HG03159 (cell line): ENCODE measurements around the gene ZSWIM6.

Experiments used
- ATAC-seq: cut with Tn5 transposase; IDR thresholded peaks from one replicate; pipeline ENCODE4 v1.9.1; 2021; ENCODE audit warnings: mild to moderate bottlenecking, moderate library complexity; ENCODE audit not compliant: unreplicated experiment

ZSWIM6 gene

DNA sequence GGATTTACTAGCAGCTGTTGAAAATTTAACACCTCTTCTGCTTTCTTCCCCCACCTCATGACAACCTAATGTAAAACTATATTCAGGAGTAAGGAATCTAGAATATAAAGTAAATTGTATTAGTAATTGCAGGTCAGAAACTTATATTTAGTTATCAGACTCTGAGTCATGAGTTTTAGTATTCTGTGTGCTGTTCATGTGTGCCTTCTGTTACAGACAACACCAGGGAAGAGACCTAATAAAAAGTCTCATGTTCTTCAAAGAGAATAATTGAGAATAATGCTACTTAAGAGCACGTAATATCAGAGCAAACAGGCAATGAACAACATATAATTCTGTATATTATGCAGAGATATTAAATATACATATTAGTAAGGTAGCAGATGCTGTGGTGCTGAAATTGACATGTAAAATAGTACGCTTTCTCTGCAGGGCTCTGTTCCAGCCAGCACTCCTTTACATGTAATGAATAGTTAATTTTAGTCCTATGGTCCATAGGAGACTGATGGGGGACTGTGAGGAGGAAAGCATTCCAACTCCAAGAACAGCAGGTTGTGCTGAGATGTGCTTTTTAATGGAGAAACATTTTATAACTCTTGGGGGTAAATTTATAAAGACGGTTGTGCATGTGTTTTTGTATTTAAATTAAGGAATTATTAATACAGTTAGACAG lies 106.4 kb downstream of the ZSWIM6 start:
- ATAC-seq: no peak

DNA sequence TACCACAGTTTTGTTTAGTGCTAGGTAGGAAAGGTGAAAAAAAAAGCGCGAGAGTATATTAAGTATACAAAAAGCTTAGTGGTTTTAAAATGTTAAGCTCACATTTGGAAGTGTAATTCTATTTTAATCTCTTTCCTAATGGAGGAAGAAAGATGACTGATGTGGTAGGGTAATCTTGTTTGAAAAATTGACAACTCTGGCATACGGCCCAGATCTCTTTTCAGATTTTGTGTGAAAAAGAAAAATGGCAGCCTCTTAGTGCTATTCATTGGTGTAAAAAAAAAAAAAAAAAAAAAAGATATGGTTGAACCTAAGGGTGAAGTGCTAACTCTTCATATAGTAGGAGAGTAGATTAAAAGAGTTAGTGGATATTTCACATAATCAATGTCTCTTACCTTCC lies 108.0 kb downstream of the ZSWIM6 start:
- no peak for ATAC-seq

DNA sequence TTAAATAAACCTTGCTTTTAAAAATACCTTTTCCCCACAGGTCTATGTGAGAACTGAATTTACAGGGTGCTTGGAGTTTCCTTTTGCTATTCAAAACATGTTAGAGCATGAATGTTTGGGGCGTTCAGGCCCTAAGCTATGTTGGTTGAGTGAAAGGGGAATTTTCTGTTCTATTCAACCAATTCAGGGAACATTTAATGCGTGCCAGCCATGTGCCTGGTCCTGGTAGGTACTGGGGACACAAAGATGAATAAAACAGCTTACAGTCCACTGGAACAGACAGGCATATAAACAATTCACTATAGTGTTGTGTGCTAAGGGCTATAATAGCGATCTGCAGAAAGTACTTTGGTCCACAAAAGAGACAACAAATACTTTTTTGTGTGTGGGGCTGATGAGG lies 108.5 kb downstream of the ZSWIM6 start:
- ATAC-seq: no peak

DNA sequence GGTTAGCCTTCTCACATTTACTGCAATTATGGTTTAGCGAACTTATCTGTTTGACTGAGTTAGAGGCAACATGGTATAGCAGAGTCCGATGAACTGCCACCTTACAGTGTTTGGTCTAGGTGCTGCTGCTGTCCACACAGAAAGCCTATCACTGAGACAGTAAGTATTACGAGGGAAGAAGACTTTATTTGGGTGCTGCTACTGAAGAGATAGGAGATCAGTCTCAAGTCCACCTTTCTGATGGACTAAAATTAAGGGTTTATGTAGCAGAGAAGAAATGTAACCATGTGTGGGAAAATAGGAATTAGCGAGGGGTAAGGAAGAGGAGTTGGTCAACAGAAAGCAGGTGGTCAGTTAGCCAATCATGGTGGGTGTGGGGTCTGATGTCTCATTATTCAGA lies 109.7 kb downstream of the ZSWIM6 start:
- no peak for ATAC-seq

DNA sequence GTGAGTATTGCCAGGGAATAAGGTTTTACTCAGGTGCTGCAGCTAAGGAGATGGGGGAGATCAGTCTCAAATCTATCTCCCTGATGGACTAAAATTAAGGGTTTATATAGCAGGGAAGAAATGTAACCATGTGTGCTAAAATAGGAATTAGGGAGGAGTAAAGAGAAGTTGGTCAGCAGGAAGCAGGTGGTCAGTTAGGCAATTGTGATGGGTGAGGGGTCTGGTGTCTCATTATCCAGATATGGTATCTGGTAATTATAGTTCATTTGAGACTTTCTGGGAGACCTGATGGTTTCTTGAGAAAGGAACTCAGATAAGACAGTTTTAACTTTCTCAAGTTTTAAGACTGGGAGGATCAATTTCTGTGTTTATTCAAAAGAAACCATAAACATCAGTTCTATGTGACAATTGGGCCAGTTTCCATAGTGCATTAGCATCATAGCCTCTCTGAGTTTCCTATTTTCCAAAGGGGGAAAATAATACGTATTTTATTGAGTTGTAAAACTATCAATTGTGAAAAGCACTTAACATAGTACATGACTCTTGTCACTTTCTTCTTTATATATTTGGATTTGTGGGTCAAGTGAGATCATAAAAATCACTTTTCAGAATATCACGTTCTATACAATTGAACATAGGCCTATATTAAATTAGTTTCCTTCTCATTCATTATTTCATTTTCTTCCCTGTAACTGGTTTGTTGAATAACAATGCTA lies 115.9 kb downstream of the ZSWIM6 start:
- no peak for ATAC-seq

DNA sequence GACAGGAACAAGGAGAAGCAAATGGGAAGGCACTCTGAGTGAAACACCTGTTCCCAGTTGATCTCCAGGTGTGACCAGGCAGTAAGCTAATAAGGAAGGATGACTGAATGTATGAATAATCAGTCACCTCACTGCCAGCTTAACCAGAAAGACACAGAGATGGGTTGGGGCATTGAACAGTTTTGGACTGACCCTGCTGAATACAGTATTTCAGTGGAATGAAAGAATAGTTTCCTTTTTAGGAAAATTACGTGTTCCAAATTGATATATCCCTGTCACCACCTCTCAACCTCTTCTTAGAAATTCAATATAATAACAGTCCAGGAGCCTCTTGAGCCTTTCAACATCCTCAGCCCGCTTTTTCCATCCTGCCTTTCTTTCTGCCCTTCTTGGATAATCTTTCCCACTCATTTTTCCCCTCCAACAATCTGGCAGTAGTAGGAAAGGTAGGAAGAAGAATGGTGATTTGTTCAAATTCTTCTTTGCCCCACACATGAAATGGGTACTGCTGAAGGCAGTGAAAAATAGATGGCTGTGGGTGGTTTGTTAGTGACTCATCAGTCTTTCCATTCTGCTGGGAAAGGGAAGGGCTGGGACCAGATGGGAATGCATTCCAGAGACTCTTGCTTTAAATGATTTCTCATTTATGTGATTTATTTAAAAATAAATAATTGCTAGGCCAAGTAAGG lies 117.9 kb downstream of the ZSWIM6 start:
- ATAC-seq: no peak

DNA sequence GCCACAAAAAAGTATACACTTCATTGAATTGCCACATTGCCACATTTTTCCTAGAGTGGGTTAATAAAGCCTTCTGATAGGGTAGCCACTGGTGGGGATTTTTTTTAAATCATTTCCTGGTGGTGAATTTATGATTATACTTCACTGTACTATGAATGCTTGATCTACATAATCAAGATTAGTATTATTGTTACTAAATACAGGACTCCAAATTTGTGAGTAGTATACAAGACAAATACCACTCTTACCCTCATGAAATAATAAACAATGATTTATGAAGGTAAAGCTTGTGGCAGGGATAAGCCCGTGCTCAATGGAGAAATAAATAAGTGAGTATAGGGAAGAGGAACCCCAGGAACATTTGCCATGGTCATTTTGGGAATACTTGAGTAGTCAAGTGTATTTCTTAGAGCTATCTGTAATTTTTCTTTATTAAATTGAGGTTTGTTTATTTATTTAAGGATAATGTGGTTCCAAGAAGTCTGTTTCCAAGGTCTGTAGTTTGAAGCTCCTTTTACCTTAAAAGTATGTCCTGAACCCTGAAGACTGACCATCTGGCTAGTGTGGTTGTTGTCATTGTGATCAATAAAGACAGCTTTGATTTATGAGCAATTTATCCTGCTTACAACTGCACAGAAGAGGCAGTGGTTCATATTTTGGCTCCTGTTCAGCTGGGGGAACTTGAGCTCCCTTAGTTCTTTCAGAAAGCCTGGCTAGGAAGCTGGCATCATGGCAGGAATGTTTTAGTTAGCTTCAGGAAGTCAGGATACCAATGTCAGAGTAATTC lies 118.6 kb downstream of the ZSWIM6 start:
- no peak for ATAC-seq

DNA sequence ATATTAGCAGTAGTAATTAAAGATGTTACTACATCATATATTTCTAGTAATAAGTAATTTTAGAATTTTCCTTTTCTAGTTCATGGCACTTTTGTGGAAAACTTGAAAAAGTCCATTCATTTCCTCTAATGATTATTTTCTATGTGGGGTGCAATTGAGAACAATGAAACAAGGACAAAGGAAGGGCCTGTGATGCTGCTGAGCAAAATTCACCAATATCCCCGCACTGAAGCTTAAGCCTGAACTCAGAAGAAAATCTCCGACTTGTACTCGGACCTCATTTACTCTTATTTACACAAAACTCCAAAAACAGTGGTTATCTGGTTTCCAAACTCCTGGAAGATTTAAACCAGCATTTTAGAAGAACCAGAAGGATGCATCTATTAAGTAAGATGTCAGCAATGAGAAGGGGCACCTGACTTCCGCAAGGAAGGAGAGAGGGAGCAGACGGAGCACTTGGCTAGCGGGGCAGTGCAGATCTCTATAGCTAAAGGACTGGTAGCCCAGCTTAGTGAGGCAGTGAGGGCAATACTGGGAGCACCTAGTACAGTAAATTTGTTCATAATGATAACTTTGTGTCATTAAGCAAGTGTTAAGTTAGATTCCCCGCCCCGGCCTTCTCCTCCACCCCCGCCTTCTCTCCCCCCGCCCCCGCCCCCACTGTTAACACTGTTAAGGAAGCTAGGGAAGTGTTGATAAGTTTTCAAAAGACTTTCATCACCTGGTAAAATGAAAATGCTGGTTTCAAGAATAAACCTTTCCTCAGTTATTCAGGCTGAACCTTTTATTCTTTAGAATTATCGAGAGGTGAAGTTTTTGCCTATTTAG lies 123.3 kb downstream of the ZSWIM6 start:
- ATAC-seq: no peak

DNA sequence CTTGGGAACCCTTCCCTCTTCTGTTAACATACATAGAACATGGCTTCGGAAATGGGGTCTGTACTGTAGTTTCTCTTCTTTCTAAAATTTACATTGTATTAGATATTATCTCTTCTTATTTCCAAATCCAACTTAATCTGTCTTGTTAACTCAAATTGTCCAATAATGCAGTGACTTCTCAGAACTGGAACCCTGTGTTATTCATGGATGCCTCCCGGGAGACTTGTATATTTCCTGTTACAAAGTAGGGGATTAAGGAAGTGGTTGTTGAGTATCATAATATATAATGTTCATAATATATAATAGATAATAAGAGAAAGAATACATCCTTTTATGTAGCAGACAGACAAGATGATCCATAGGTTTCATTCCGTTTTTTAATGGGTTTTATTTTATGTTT lies 128.4 kb downstream of the ZSWIM6 start:
- ATAC-seq: no peak

DNA sequence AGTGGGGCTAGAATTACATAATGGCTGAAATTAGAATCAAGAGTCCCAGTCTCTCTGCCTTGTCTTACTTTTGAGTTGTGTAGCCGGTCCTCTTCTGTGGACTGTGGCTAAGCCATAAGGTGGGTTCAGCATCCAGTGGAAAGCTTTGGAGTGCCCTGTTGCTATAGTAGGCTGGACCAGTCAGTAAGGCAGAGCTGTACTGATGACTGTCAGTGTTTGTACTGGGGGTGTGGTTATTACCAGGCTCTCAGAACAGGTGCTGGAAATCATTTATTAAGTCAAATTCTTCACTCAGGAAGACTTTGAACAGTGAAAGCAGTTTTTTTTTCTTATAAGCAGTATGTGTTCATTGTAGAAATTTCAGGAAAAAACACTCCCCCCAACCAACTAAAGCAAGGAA lies 129.4 kb downstream of the ZSWIM6 start:
- no peak for ATAC-seq

DNA sequence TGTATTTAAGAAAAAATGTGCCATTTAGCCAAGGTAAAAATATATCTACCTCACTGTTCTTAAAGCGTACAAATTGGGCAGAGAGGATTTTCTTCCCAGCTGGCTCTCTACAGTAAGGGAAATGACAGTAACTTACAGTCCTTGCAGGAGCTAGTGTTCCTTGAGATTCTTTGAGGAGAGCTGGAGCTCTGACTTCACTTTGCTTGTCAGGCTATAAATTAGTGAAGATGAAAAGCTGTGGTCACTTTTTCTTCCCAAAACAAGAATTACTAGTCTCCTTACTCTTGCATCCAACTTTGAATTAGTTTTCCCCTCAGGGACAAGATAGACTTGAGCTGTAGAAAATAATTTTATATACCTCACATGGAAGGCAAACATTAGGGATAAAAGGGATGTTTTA lies 129.9 kb downstream of the ZSWIM6 start:
- ATAC-seq: no peak

DNA sequence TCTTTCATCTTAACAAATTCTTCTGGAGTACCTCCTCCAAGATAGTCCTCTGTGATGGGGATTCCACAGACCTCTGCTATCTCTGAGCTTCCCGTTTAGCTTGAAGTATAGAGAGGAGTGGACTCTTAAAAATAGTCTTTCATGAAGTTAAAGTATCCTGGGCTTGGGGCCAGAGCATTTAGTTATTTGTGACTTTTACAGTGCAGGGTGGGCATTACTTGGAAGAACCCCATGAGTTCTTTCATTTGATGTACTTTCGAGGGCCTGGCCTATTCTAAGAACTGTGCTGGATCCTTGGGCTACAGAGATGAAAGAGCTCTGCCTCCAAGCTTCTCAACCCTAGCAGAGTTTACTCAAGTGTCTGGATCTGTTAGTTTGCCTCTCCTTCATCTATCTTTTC lies 131.5 kb downstream of the ZSWIM6 start:
- no peak for ATAC-seq

DNA sequence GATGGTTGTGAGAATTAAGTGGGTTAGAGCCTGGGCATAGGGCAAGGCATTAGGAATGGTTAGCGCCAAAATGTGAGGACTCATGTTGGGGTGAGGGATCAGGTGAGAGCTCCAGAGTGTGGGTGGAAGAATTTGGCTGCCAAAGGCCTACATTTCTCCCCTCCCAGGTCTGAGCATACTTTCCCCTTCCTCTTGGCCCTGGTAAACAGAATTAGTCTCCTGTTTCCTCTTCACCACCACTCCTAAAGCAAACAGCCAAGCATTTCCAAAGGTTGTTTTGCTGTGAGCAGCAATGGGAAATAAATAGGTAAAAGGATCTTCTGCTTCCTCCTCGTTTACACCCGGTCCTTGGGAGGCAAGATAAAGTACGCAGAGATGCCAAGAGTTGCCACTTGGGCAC lies 132.5 kb downstream of the ZSWIM6 start:
- no peak for ATAC-seq

DNA sequence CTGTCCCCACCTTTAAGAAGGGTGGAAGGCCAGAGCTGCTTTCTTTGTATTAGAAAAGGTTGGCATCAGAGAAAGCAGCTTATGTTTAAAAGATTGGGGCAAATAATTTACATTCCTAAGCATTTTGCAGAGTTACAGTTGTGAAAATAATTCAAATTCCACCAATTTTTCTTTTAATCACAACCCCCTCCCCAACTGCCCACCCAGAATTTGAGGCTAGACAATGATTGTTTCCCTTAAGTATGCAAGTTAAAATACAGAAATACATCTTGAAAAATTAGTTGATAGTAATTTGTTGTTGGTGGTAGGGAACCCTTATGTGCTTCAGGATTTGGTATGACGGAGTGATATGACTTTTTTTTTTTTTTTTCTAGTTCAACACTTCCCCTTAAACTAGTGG lies 133.0 kb downstream of the ZSWIM6 start:
- no peak for ATAC-seq

DNA sequence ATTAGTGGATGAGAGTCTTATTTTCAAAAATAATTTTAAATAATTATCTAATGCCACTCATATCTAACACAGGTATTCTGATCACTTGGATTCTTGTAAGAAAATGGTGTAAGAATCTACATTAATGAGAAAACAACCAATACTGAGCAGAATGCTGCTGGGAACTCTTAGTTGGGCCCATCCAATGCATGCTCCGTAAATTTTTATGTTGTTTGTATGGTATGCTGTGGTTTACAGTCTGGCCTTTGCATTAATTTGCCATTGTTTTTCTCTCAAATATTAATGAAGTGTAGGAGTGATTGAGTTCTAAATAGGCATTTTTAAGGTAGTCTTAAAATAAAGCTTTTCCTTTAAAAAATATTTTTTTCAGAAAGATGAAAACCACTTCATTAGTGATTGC lies 133.4 kb downstream of the ZSWIM6 start:
- ATAC-seq: no peak

DNA sequence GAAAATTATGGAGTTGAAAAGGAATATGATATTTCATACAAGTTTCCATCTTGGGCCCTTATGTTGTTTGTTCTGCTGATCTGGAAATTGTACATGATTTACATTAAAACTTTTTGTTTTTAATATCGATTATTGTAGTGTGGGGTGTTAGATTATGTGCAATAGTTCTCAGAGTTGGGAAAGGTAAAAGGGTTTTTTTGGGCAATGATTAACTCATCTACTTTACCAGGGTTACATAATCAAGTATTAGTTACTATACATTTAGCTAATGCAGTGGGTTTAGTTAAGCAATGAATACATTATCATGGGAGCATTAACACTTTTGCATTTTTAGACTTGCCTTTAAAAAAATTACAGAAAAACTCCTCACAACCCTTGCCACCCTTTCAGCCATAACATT lies 134.0 kb downstream of the ZSWIM6 start:
- no peak for ATAC-seq

DNA sequence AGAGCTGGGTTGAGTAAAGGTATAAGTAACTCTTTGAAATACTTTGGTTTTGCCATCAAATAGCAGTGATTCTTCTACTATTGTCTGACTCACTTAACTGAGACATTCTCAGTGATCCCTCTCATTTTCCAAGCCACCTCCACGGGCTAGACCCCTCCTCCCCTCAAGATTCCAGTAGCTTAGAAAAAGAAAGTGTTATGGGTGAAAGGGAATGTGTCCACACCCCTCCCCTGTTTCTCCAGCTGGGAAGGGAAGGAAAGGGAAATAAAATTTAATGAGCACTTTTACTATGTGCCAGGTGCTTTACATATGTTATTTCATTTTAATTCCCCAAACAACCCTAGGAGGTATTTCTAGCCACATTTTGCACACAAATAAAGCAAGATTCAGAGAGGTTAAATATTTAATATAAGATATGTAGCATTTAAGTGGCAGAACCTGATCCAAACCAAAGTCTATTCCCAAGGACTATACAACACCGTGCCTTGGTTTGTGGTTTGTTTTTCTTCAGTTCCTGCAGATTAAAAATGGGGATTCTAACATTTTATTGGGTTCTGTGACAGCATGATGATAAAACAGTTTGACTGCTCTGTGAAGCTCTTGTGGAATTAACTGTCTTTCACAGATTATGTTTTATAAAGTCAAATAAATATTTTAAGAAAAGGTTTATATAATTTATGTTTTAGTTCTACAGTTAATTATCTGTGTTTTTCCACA lies 135.9 kb downstream of the ZSWIM6 start:
- no peak for ATAC-seq

DNA sequence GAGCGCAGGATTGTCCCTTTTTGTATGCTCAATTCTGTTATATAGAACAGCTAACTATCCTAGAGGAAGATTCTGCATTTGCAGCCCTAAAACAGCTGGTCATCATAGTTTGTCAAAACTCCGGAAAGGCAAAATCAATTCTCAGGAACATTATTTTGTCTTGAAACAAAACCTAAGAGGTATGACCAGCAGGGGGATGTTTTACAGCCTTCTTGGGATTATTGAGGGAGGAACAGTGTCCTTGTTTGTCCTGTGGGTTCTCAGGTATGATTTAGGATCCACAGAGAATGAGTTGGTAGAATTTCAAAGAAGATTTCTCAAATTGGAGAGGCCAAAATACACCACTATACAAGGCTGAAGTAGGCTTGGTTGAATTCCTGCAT lies 136.4 kb downstream of the ZSWIM6 start:
- no peak for ATAC-seq

DNA sequence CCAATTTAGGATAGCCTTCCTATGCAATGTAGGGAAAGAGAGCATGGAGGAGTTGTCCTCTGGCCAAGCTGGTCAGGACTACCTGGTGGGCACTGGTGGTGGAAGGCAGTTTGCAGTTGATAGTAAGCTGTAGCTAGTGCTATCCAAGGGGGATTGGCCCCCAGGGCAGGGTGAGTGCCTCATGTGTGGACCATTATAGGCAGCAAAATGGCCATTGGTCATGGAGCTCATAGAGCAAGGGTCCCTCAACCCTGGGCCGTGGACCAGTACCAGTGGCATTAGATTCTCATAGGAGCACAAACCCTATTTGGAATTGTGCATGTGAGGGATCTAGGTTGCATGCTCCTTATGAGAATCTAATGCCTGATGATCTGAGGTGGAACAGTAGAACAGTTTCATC lies 139.3 kb downstream of the ZSWIM6 start:
- no peak for ATAC-seq
